Measurements from ENCODE around the gene EDDM13.
"Not testable (repeated sequence)": the region's sequence is repeated elsewhere in the genome, so short reads cannot be mapped to it uniquely, and the experiment has no call there.

Gene EDDM13, protein sequence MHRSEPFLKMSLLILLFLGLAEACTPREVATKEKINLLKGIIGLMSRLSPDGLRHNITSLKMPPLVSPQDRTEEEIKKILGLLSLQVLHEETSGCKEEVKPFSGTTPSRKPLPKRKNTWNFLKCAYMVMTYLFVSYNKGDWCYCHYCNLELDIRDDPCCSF

DNA sequence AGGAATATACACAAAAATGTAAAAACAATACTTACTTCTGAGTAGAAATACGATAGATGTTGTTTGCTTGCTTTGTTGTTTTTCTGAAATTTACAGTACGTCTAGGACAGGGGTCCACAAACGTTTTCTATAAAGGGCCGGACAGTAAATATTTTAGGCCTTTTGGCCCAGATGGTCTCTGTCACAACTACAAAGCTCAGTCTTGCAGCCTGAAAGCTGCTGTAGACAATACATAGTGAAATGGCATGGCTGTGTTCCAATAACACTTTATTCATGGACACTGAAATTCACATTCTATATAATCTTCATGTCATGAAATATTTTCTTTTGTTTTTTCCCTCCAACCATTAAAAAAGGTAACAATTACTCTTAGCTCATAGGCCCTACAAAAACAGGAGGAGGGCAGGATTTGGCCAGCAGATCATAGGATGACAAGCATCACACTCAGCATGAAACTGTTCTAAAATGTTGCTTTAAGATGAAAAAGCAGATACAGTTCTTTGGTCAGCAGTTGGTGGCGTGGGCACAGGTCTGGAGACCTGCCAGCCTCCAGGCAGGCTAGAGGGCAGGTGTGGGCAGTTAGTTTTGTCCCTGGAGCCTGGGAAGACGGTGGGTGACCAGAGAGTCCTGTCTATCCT is at the start of gene EDDM13:
Gene EDDM13 (plus strand): TSS at position 588 of the 638 bp plus-strand sequence. CDS start 87 bp downstream, outside the sequence.
- DNase-seq (ENCODE audit: extremely low spot score), result no peak
- TF ChIP-seq, protein P1, sequence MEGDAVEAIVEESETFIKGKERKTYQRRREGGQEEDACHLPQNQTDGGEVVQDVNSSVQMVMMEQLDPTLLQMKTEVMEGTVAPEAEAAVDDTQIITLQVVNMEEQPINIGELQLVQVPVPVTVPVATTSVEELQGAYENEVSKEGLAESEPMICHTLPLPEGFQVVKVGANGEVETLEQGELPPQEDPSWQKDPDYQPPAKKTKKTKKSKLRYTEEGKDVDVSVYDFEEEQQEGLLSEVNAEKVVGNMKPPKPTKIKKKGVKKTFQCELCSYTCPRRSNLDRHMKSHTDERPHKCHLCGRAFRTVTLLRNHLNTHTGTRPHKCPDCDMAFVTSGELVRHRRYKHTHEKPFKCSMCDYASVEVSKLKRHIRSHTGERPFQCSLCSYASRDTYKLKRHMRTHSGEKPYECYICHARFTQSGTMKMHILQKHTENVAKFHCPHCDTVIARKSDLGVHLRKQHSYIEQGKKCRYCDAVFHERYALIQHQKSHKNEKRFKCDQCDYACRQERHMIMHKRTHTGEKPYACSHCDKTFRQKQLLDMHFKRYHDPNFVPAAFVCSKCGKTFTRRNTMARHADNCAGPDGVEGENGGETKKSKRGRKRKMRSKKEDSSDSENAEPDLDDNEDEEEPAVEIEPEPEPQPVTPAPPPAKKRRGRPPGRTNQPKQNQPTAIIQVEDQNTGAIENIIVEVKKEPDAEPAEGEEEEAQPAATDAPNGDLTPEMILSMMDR (IDR thresholded peaks at IDR 0.05; ENCODE audit: control extremely low read depth, extremely low read depth, low read depth, missing control alignments), result no peak
- POLR2A ChIA-PET, result interaction anchor here (0.6 kb wide), 1 partner anchor 586 kb away, joined by 7 read pairs; no protein-coding TSS in a partner anchor
- CTCF ChIA-PET, result interaction anchor here (1.2 to 3.5 kb wide), 3 partner anchors 19 to 206 kb away, joined by 4 to 28 read pairs (median 12); no protein-coding TSS in a partner anchor

DNA sequence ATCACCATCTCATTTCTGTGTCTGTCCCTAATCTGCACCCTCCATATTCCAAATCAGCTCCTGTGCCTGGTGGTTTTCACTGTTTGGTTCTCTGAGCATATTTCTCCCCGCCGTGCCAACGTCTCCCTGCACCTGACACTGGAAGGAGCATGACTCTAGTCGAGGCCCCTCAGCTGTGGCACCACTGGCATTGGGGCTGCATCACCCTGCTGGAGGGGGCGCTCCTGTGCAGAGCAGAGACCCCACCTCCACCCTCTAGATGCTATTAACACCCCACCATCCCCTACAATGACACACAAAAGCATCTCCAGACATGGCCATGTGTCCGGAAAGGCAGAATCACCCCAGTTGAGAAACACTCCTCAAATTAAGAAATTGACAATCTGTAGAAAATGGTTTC is 49.6 kb upstream of the EDDM13 start:
- CTCF ChIA-PET, result interaction anchor here (1.3 to 2.6 kb wide), 2 partner anchors 9 to 30 kb away, joined by 3 to 9 read pairs; no protein-coding TSS in a partner anchor
- TF ChIP-seq, protein P1 (IDR thresholded peaks at IDR 0.05; ENCODE audit: control extremely low read depth, extremely low read depth, low read depth, missing control alignments), result no peak
- DNase-seq (ENCODE audit: extremely low spot score), result no peak
- POLR2A ChIA-PET, result no interaction called here

DNA sequence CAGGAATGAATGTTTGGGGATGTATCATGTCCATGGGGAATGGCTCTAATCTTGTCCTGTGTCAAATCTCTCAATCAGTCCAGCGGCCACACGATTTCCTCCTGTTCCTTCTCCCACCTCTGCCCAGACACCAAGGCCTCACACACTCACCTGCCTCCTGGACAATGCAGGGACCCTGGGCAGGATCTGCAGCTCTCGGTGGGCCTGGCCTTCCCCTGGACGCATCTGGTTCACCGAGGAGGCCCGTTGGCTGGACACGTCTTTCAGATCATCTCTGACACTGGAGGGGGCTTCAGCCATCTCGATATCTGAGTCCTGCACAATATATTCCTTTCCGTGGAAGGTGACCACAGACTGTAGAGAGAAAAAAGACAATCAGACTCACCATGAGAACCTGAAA is 49.1 kb upstream of the EDDM13 start:
- TF ChIP-seq, protein P1 (IDR thresholded peaks at IDR 0.05; ENCODE audit: control extremely low read depth, extremely low read depth, low read depth, missing control alignments), result no peak
- POLR2A ChIA-PET, result no interaction called here
- CTCF ChIA-PET, result interaction anchor here (1.3 kb wide), 1 partner anchor 9 kb away, joined by 3 read pairs; no protein-coding TSS in a partner anchor
- no peak for DNase-seq (ENCODE audit: extremely low spot score)

DNA sequence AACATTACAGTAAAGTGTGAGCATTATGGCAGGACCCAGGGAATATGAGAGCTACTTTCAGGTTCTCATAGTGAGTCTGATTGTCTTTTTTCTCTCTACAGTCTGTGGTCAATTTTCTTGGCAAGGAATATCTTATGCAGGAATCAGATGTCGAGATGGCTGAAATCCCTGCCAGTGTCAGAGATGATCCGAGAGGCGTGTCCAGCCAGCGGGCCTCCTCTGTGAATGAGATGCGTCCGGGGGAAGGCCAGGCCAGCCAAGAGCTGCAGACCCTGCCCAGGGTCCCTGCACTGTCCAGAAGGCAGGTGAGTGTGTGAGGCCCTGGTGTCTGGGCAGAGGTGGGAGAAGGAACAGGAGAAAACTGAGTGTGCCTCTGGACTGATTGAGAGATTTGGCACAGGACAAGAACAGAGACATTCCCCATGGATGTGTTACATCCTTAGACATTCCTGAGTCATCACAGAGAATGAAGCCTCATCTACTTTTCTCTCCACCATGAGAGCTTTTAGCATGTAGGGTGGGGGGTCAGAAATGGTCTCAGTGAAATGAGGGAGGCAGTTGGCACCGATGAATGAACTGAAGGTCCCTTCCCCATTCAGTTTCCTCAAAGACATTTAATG is 27.3 kb upstream of the EDDM13 start:
- ChIA-PET CTCF (interaction anchor here (1.8 kb wide), 1 partner anchor 88 kb away, joined by 6 read pairs; no protein-coding TSS in a partner anchor), POLR2A (no interaction called here)
- TF ChIP-seq, protein P1 (IDR thresholded peaks at IDR 0.05; ENCODE audit: control extremely low read depth, extremely low read depth, low read depth, missing control alignments), result no peak
- no peak for DNase-seq (ENCODE audit: extremely low spot score)

DNA sequence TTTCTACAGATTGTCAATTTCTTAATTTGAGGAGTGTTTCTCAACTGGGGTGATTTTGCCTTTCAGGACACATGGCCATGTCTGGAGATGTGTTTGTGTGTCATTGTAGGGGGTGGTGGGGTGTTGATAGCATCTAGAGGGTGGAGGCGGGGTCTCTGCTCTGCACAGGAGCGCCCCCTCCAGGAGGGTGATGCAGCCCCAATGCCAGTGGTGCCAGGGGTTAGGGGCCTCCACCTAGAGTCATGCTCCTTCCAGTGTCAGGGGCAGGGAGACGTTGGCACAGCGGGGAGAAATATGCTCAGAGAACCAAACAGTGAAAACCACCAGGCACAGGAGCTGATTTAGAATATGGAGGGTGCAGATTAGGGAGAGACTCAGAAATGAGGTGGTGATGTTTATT is 26.8 kb upstream of the EDDM13 start:
- CTCF ChIA-PET, result interaction anchor here (1.7 to 1.8 kb wide), 2 partner anchors 88 to 180 kb away, joined by 3 to 6 read pairs; no protein-coding TSS in a partner anchor
- DNase-seq (ENCODE audit: extremely low spot score); POLR2A ChIA-PET: not testable (repeated sequence)

DNA sequence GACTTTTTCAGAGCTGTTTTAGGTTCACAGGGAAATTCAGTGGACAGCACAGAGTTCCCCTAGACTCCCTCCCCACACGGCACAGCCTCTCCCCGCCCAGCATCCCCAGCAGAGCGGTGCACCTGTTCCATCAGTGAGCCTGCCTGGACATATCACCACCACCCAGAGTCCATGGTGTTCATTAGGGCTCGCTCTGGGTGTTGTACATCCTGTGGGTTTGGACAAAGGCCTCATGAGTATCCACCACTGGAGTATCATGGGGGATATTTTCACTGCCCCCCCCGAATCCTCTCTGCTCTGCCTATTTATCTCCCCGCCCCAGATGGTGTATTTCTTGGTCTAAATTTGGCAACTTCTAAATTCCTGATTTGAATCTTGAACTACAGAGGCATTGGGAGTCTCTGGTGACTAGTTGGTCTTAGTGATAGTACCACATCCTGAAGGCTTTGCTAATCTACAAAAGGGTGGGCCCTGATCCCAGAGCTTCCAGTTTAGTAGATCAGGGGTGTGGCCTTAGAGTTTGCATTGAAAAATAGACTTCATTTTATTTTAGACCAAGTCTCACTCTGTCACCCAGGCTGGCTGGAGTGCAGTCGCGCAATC is 23.7 kb upstream of the EDDM13 start:
- POLR2A ChIA-PET; DNase-seq (ENCODE audit: extremely low spot score): not testable (repeated sequence)
- CTCF ChIA-PET, result interaction anchor here (1.1 to 9.3 kb wide), 3 partner anchors 85 to 181 kb away, joined by 5 to 133 read pairs (median 63); no protein-coding TSS in a partner anchor

DNA sequence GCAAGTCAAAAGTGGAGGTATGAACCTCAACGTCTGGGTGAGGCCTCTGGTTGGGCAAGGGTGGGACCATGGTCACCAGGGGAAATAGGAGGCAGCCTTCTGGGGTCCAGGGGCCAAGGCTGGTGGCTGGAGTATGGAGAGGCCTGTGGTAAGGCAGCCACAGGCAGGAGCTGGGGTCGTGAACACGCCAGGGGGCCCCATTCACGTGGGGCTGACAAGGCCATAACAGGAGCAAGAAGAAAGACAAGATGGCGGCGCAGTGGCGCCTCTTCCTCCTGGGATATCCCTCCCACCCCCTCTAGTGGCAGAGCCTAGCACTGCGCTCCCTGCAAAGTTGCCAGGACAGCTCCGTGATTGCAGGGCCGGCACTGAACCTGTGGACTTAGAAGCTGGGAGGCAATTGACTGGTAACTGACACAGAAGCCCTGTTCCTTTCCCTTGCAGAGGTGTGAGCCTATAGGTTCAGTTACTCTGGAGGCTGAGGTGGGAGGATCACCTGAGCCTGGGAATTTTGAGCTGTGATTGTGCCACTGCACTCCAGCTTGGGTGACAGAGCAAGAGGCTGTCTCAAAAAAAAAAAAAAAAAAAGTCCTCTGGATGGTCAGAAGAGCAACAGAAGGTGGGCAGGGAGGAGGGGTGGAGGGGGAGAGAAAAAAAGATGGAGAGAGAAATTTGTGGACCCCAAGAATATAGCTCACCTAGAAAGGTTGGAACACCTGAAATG is 19.7 kb upstream of the EDDM13 start:
- peak; percentile 66 for DNase-seq (ENCODE audit: extremely low spot score)
- TF ChIP-seq, protein P1 (IDR thresholded peaks at IDR 0.05; ENCODE audit: control extremely low read depth, extremely low read depth, low read depth, missing control alignments), result peak; percentile 79
- ChIA-PET CTCF (interaction anchor here (0.7 to 9.3 kb wide), 55 partner anchors 8 to 846 kb away, joined by 3 to 133 read pairs (median 5); partner anchors contain the start of genes EDDM13, GALP and ZSCAN5A), POLR2A (no interaction called here)

All from GM10248 (cell line).